PFSK-1 (cell line): ENCODE results near the gene ACVRL1.
A peak's percentile ranks its signal among the peaks of the same experiment; 100 is the strongest.

Source experiments
- REST ChIP-seq, 2 experiments: IDR thresholded peaks; 2 replicates each; pipeline versions ENCODE4 v1.6.1 to v1.8.0; 2011 to 2012; ENCODE audit warnings: low read depth in 2 of 2, low read length in 2 of 2, control low read depth in 1 of 2, inconsistent platforms in 1 of 2, mild to moderate bottlenecking in 1 of 2, moderate library complexity in 1 of 2; ENCODE audit not compliant: insufficient read depth in 1 of 2
- SIN3A ChIP-seq: IDR thresholded peaks from 2 replicates; pipeline ENCODE4 v1.6.1; 2012; ENCODE audit warnings: mild to moderate bottlenecking, low read length, moderate library complexity, borderline replicate concordance; ENCODE audit not compliant: insufficient read depth

- TF ChIP-seq REST (IDR thresholded peaks at IDR 0.05; ENCODE audit: insufficient read depth in 1 of 2, low read depth in 2 of 2, low read length in 2 of 2) (peak in 1 of 2 experiments; percentile 43; a peak in 1 of 4 replicates), SIN3A (0 out of 2 replicates have a peak, but pooled peaks have one; percentile 48)
Measured at GRCh38 chr12:51911788-51912711, 4.7 kb downstream of the ACVRL1 start.
